Osteocyte (in vitro differentiated cells): ENCODE data around the gene GARNL3. TPM values are rescaled to one million over a fixed set of nuclear protein-coding genes. Genes with fewer than 3 reads are reported as not detected.

ENCODE experiments used
- DNase-seq: peaks from one replicate; pipeline ENCODE4 v3.0.0; 2021; ENCODE audit warnings: mixed read lengths; ENCODE audit not compliant: unreplicated experiment; ENCODE audit errors: extremely low spot score
- H3K27ac Mint-ChIP-seq: one replicate; pipeline ENCODE4 v1.8.0; 2021; ENCODE audit warnings: mild to moderate bottlenecking, mixed read lengths; ENCODE audit not compliant: unreplicated experiment
- H3K27me3 Mint-ChIP-seq: one replicate; pipeline ENCODE4 v1.8.0; 2021; ENCODE audit warnings: mixed read lengths; ENCODE audit not compliant: unreplicated experiment
- H3K36me3 Mint-ChIP-seq: one replicate; pipeline ENCODE4 v1.8.0; 2021; ENCODE audit warnings: mixed read lengths; ENCODE audit not compliant: unreplicated experiment
- H3K4me1 Mint-ChIP-seq: one replicate; pipeline ENCODE4 v1.8.0; 2021; ENCODE audit warnings: mixed read lengths; ENCODE audit not compliant: unreplicated experiment
- H3K4me3 Mint-ChIP-seq: one replicate; pipeline ENCODE4 v1.8.0; 2021; ENCODE audit warnings: mild to moderate bottlenecking, moderate library complexity, mixed read lengths; ENCODE audit not compliant: unreplicated experiment
- H3K9me3 Mint-ChIP-seq: one replicate; pipeline ENCODE4 v1.8.0; 2021; ENCODE audit warnings: mixed read lengths; ENCODE audit not compliant: unreplicated experiment
- CTCF ChIP-seq: fragments of 200-600 bp; sonication (generic); IDR thresholded peaks from 2 replicates; pipeline ENCODE4 v1.5.0; 2021; ENCODE audit warnings: antibody characterized with exemption, mild to moderate bottlenecking, moderate library complexity
- total RNA-seq: library from RNA; stranded (reverse); gene quantifications from 2 replicates; pipeline ENCODE4 v1.2.1, GENCODE V29; 2021

GARNL3 gene
- total RNA-seq, 1 donor from 2014 or later, result 6.0 TPM

DNA sequence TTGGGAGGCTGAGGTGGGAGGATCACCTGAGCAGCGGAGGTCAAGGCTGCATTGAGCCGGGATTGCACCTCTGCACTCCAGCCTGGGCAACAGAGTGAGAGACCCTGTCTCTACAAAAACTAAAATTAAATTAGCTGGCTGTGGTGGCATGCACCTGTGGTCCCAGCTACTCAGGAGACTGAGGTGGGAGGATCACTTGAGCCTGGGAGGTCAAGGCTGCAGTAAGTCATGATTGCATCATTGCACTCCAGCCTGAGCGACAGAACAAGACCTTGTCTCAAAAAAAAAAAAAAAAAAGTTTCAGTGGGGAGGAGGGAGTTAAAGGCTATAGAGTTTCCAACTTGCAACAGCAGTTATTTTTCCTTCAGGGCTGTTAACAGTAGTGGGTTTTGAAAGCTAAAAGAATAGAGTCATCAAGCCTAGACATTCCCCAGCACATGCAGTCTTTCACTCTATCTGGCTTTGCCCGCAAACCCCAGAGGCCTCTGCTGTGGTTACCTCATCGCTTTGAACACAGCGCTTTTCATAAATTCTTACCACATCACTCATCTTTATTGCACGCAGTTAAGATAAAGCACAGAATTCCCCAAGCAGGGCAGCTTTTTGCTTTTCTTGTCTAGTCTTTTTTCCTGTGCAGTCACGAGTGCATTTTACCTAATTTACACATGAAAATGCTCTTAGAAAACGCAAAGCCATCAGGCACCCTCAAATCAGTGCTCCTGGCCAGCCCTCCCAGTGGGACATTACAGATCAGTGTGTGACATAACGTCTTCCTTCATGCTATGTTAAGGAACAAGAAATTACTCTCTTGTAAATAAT lies 123.7 kb downstream of the GARNL3 start:
- Mint-ChIP-seq H3K27ac (peak overlapping the region; percentile 66), H3K4me3 (no peak overlapping the region)

GRCh38 chr9:127388856-127389238 lies 124.3 kb downstream of the GARNL3 start:
- Mint-ChIP-seq H3K9me3 (no peaks in the 10 kb centered on the region), H3K36me3 (no peaks in the 10 kb centered on the region), H3K27me3 (peaks cover 7% of the 10 kb centered on the region), H3K27ac (peak overlapping the region; percentile 66), H3K4me1 (peaks cover 17% of the 10 kb centered on the region), H3K4me3 (no peak overlapping the region)
- no peak for DNase-seq
- no peak for TF ChIP-seq CTCF

More for the DNA sequence above, 123.7 kb downstream of the GARNL3 start:
- Mint-ChIP-seq H3K27me3 (peaks cover 7% of the 10 kb centered on the region), H3K4me1 (peaks cover 15% of the 10 kb centered on the region), H3K36me3 (no peaks in the 10 kb centered on the region), H3K9me3 (no peaks in the 10 kb centered on the region)
- no peak for DNase-seq
- no peak for TF ChIP-seq CTCF

GRCh38 chr9:127389381-127390247 lies 125.0 kb downstream of the GARNL3 start:
- Mint-ChIP-seq H3K4me3 (no peak overlapping the region), H3K27ac (no peak overlapping the region), H3K4me1 (peaks cover 18% of the 10 kb centered on the region), H3K36me3 (no peaks in the 10 kb centered on the region), H3K9me3 (no peaks in the 10 kb centered on the region), H3K27me3 (peaks cover 7% of the 10 kb centered on the region)
- DNase-seq, result no peak
- TF ChIP-seq CTCF, result no peak

DNA sequence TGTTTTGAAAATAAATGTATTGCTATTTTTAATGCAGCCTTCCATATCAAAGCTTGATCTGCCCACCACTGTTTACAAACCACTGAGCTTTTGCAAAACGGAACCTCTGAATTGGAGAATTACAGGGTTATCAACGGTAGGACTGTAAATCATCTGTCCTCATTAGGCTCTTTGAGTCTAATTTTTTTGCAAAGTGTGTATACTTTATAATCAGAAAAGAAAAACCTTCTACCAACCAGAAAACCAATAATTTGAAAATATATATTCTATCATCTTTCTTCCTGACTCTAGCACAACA lies 125.6 kb downstream of the GARNL3 start:
- Mint-ChIP-seq H3K9me3 (no peaks in the 10 kb centered on the region), H3K4me1 (peaks cover 18% of the 10 kb centered on the region), H3K27ac (no peak overlapping the region), H3K27me3 (peaks cover 7% of the 10 kb centered on the region), H3K36me3 (no peaks in the 10 kb centered on the region), H3K4me3 (no peak overlapping the region)
- DNase-seq, result no peak
- no peak for TF ChIP-seq CTCF

DNA sequence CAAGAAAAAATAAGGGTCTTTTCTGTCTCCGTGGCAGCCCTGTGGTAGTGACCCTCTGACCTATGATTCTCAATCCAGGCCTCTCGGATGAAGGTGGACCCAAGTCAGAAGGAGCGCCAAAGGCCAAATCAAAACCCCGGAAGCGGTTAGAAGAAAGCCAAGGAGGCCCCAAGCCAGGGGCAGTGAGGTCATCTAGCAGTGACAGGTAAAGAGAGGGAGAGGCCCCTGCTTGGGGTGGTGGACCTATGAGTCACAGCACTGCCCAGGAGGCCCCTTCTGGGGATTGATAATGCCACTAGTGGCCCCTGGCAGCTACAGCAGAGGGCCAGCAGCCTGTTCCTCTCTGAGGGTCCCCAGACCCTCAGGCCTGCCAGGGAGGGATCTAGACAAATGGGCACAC lies 126.0 kb downstream of the GARNL3 start:
- no peak overlapping the region for H3K27ac Mint-ChIP-seq
- H3K9me3 Mint-ChIP-seq, result no peaks in the 10 kb centered on the region
- H3K27me3 Mint-ChIP-seq, result peaks cover 6% of the 10 kb centered on the region
- H3K4me3 Mint-ChIP-seq, result no peak overlapping the region
- no peak for DNase-seq
- H3K4me1 Mint-ChIP-seq, result peaks cover 18% of the 10 kb centered on the region
- no peak for TF ChIP-seq CTCF
- no peaks in the 10 kb centered on the region for H3K36me3 Mint-ChIP-seq
